ENCODE results near the gene ROR2.

Gene ROR2

DNA sequence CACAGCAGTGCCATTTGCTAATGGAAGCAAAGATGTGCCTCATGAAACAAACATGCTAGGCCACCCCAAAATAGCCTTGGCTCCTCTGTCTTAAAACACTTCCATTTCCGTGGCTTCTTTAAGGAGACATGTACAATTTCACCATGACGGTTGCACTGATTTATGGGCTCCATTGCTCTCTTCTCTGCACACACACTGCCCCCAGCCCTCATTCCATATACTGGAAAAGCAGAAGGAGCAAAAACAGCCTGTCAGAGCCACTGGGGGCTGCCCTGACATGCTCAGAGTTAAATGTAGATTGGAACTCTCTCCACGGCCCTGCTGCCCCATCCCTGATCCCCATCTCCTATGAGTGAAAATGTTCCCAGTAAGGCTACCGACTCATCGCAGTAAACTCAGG, 114.8 kb downstream of the ROR2 start:
- no peak for ATAC-seq
- TF ChIP-seq ZFP3 (CRISPR knock-in tag; IDR thresholded peaks at IDR 0.05) (no peak), PPARA (CRISPR knock-in tag; IDR thresholded peaks at IDR 0.05; ENCODE audit: borderline replicate concordance) (no peak)

DNA sequence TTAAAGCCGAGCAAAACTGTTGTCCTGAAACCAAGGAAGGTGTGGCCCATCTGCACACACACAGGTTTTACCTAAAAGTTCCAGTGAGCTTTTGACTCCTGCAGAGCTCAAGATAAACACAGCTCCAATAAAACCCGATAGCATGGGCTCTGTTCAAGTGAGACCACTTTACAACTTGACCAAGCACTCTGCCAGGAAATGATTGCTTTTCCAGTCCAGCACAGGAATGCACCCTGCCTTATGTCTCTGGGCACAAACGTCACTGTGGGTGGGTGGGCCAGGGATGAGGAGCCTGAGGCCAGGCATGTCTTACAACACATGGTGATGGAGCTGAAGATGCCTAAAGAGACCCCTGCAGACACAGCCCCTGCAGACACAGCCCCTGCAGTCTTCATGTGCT, 115.3 kb downstream of the ROR2 start:
- TF ChIP-seq ISL1 (CRISPR knock-in tag; IDR thresholded peaks at IDR 0.05) (no peak), TCF4 (CRISPR knock-in tag; IDR thresholded peaks at IDR 0.05; ENCODE audit: borderline replicate concordance) (no peak)
- TF ChIP-seq, protein P1, sequence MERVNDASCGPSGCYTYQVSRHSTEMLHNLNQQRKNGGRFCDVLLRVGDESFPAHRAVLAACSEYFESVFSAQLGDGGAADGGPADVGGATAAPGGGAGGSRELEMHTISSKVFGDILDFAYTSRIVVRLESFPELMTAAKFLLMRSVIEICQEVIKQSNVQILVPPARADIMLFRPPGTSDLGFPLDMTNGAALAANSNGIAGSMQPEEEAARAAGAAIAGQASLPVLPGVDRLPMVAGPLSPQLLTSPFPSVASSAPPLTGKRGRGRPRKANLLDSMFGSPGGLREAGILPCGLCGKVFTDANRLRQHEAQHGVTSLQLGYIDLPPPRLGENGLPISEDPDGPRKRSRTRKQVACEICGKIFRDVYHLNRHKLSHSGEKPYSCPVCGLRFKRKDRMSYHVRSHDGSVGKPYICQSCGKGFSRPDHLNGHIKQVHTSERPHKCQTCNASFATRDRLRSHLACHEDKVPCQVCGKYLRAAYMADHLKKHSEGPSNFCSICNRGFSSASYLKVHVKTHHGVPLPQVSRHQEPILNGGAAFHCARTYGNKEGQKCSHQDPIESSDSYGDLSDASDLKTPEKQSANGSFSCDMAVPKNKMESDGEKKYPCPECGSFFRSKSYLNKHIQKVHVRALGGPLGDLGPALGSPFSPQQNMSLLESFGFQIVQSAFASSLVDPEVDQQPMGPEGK (CRISPR knock-in tag; IDR thresholded peaks at IDR 0.05; ENCODE audit: borderline replicate concordance): no peak
- TF ChIP-seq, protein P2, sequence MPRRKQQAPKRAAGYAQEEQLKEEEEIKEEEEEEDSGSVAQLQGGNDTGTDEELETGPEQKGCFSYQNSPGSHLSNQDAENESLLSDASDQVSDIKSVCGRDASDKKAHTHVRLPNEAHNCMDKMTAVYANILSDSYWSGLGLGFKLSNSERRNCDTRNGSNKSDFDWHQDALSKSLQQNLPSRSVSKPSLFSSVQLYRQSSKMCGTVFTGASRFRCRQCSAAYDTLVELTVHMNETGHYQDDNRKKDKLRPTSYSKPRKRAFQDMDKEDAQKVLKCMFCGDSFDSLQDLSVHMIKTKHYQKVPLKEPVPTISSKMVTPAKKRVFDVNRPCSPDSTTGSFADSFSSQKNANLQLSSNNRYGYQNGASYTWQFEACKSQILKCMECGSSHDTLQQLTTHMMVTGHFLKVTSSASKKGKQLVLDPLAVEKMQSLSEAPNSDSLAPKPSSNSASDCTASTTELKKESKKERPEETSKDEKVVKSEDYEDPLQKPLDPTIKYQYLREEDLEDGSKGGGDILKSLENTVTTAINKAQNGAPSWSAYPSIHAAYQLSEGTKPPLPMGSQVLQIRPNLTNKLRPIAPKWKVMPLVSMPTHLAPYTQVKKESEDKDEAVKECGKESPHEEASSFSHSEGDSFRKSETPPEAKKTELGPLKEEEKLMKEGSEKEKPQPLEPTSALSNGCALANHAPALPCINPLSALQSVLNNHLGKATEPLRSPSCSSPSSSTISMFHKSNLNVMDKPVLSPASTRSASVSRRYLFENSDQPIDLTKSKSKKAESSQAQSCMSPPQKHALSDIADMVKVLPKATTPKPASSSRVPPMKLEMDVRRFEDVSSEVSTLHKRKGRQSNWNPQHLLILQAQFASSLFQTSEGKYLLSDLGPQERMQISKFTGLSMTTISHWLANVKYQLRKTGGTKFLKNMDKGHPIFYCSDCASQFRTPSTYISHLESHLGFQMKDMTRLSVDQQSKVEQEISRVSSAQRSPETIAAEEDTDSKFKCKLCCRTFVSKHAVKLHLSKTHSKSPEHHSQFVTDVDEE (CRISPR knock-in tag; IDR thresholded peaks at IDR 0.05): no peak
- TF ChIP-seq, protein P3, sequence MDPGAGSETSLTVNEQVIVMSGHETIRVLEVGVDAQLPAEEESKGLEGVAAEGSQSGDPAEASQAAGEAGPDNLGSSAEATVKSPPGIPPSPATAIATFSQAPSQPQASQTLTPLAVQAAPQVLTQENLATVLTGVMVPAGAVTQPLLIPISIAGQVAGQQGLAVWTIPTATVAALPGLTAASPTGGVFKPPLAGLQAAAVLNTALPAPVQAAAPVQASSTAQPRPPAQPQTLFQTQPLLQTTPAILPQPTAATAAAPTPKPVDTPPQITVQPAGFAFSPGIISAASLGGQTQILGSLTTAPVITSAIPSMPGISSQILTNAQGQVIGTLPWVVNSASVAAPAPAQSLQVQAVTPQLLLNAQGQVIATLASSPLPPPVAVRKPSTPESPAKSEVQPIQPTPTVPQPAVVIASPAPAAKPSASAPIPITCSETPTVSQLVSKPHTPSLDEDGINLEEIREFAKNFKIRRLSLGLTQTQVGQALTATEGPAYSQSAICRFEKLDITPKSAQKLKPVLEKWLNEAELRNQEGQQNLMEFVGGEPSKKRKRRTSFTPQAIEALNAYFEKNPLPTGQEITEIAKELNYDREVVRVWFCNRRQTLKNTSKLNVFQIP (CRISPR knock-in tag; IDR thresholded peaks at IDR 0.05; ENCODE audit: borderline replicate concordance, low read depth): no peak
- ATAC-seq: no peak

DNA sequence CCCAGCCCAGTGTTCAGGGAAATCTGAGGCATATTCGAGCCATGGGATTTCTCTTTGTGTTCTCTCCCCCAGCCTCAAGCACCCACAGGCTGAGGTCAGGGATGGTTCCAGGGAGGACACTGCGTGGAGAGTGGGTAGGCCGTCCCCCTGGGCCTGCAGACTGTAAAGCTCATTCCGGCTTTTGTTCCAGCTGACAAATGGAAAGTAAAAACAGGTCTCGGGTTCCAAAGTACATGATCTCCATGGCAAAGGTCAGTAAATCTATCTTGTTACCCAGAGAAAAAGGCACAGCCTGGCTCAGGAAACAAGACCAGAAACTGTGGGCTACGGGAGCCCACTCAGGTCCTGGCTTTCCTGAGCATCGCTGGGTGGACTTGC, 116.2 kb downstream of the ROR2 start:
- TF ChIP-seq OSR1 (CRISPR knock-in tag; IDR thresholded peaks at IDR 0.05): no peak
- no peak for TF ChIP-seq ZFP30 (CRISPR knock-in tag; IDR thresholded peaks at IDR 0.05)
- TF ChIP-seq, protein P3 (CRISPR knock-in tag; IDR thresholded peaks at IDR 0.05; ENCODE audit: borderline replicate concordance, low read depth): no peak
- no peak for TF ChIP-seq GLIS3 (CRISPR knock-in tag; IDR thresholded peaks at IDR 0.05)
- TF ChIP-seq, protein P2 (CRISPR knock-in tag; IDR thresholded peaks at IDR 0.05): no peak
- TF ChIP-seq, protein P1 (CRISPR knock-in tag; IDR thresholded peaks at IDR 0.05; ENCODE audit: borderline replicate concordance): no peak
- no peak for TF ChIP-seq ZNF565 (CRISPR knock-in tag; conservative IDR thresholded peaks at IDR 0.05; ENCODE audit: low read depth)
- no peak for TF ChIP-seq TCF4 (CRISPR knock-in tag; IDR thresholded peaks at IDR 0.05; ENCODE audit: borderline replicate concordance)
- no peak for TF ChIP-seq ZC3H10 (CRISPR knock-in tag; IDR thresholded peaks at IDR 0.05)
- no peak for TF ChIP-seq ARNTL (CRISPR knock-in tag; IDR thresholded peaks at IDR 0.05; ENCODE audit: borderline replicate concordance, low read depth)
- TF ChIP-seq ESRRG (CRISPR knock-in tag; IDR thresholded peaks at IDR 0.05): no peak
- TF ChIP-seq CSDC2 (CRISPR knock-in tag; IDR thresholded peaks at IDR 0.05): no peak
- TF ChIP-seq, protein P4, sequence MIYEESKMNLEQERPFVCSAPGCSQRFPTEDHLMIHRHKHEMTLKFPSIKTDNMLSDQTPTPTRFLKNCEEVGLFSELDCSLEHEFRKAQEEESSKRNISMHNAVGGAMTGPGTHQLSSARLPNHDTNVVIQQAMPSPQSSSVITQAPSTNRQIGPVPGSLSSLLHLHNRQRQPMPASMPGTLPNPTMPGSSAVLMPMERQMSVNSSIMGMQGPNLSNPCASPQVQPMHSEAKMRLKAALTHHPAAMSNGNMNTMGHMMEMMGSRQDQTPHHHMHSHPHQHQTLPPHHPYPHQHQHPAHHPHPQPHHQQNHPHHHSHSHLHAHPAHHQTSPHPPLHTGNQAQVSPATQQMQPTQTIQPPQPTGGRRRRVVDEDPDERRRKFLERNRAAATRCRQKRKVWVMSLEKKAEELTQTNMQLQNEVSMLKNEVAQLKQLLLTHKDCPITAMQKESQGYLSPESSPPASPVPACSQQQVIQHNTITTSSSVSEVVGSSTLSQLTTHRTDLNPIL (CRISPR knock-in tag; IDR thresholded peaks at IDR 0.05; ENCODE audit: low read depth): no peak
- TF ChIP-seq, protein P5, sequence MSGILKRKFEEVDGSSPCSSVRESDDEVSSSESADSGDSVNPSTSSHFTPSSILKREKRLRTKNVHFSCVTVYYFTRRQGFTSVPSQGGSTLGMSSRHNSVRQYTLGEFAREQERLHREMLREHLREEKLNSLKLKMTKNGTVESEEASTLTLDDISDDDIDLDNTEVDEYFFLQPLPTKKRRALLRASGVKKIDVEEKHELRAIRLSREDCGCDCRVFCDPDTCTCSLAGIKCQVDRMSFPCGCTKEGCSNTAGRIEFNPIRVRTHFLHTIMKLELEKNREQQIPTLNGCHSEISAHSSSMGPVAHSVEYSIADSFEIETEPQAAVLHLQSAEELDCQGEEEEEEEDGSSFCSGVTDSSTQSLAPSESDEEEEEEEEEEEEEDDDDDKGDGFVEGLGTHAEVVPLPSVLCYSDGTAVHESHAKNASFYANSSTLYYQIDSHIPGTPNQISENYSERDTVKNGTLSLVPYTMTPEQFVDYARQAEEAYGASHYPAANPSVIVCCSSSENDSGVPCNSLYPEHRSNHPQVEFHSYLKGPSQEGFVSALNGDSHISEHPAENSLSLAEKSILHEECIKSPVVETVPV (CRISPR knock-in tag; IDR thresholded peaks at IDR 0.05): no peak
- no peak for TF ChIP-seq SNAI2 (CRISPR knock-in tag; IDR thresholded peaks at IDR 0.05)
- TF ChIP-seq BACH2 (CRISPR knock-in tag; IDR thresholded peaks at IDR 0.05; ENCODE audit: borderline replicate concordance): no peak
- no peak for TF ChIP-seq PPARA (CRISPR knock-in tag; IDR thresholded peaks at IDR 0.05; ENCODE audit: borderline replicate concordance)
- no peak for TF ChIP-seq ISL1 (CRISPR knock-in tag; IDR thresholded peaks at IDR 0.05)
- no peak for ATAC-seq

All from SK-N-SH treated with all-trans-retinoic acid at 6 μM for 48 hours (cell line).